Right atrium auricular region (tissue), 2 donors: ENCODE measurements around the gene SOSTDC1. TPM values are rescaled to one million over a fixed set of nuclear protein-coding genes. Genes with fewer than 3 reads are reported as not detected.
A peak's percentile ranks its signal among the peaks of the same experiment; 100 is the strongest.
"Not testable (repeated sequence)": the region's sequence is repeated elsewhere in the genome, so short reads cannot be mapped to it uniquely, and the experiment has no call there.

Experiments used
- DNase-seq: peaks from one replicate; pipeline ENCODE4 v3.0.0-alpha.2; 2019; ENCODE audit warnings: low spot score
- H3K27ac ChIP-seq, 2 donors: fragments of 200-600 bp; sonication (generic); 1 replicate in 1 of 2; 2 replicates in 1 of 2; pipeline ENCODE4 v1.5.1; 2016 to 2019
- H3K27me3 ChIP-seq, 2 donors: fragments of 200-600 bp; sonication (generic); one replicate each; pipeline versions ENCODE4 v1.5.1 to v1.6.0; 2017 to 2019
- H3K36me3 ChIP-seq: fragments of 200-600 bp; sonication (generic); one replicate; pipeline ENCODE4 v1.5.1; 2016
- H3K4me1 ChIP-seq, 2 donors: fragments of 200-600 bp; sonication (generic); one replicate each; pipeline versions ENCODE4 v1.5.1 to v1.6.0; 2017 to 2019
- H3K4me3 ChIP-seq, 2 donors: fragments of 200-600 bp; sonication (generic); 1 replicate in 1 of 2; 2 replicates in 1 of 2; pipeline ENCODE4 v1.5.1; 2017 to 2019; ENCODE audit warnings: mild to moderate bottlenecking in 1 of 2, moderate library complexity in 1 of 2
- H3K9me3 ChIP-seq, 2 donors: fragments of 200-600 bp; sonication (generic); one replicate each; pipeline ENCODE4 v1.5.1; 2019
- total RNA-seq, 2 donors: library from RNA; depleted of rRNA; stranded (reverse); fragments of >200 nt; gene quantifications; one replicate each; pipeline ENCODE4 v1.1.0, GENCODE V29; 2016
- TF ChIP-seq, protein P1 (sequence below), 2 donors: fragments of 200-600 bp; sonication (generic); IDR thresholded peaks; one replicate each; pipeline ENCODE4 v1.5.1; 2019; ENCODE audit warnings: antibody characterized with exemption in 2 of 2

The SOSTDC1 gene
- total RNA-seq, 2 donors from 2014 or later: 2.1 to 5.9 TPM

DNA sequence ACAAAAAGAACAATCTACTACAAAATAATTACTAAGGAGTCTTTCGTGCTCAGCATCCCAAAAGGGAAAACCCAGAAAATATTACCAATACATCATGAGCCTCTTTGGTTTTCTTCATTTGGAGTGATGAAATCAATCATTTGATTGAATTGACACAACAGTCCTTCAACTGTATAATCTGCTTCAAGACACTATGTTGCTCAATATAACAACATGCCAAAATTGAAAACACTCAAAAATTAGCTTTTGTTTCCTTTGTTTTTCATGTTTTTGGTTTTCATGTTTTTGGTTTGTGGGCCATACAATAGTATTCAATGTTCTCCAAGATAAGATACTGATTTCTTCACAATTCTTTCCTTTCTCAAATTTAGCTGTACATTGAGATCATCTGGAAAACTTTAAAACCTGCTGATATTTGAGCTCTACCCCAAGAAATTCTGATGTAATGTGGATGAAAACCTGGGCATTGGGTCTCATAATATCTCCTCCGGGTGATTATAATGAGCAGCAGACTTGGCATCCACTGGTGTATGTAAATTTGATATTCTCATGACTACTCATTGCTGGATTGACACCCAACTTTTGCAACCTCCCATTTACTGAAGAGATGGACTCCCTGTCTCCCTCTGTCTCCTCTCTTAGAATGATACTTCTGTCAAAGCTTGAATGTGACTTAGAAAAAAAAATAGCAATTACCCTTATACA lies 4.6 kb downstream of the SOSTDC1 start:
- Histone ChIP-seq H3K27ac (peak overlapping the region in 1 of 2 donors; percentile 68), H3K27me3 (no peaks in the 10 kb centered on the region), H3K36me3 (no peaks in the 10 kb centered on the region), H3K4me1 (no peaks in the 10 kb centered on the region), H3K4me3 (no peak overlapping the region), H3K9me3 (no peaks in the 10 kb centered on the region)
- TF ChIP-seq, protein P1, sequence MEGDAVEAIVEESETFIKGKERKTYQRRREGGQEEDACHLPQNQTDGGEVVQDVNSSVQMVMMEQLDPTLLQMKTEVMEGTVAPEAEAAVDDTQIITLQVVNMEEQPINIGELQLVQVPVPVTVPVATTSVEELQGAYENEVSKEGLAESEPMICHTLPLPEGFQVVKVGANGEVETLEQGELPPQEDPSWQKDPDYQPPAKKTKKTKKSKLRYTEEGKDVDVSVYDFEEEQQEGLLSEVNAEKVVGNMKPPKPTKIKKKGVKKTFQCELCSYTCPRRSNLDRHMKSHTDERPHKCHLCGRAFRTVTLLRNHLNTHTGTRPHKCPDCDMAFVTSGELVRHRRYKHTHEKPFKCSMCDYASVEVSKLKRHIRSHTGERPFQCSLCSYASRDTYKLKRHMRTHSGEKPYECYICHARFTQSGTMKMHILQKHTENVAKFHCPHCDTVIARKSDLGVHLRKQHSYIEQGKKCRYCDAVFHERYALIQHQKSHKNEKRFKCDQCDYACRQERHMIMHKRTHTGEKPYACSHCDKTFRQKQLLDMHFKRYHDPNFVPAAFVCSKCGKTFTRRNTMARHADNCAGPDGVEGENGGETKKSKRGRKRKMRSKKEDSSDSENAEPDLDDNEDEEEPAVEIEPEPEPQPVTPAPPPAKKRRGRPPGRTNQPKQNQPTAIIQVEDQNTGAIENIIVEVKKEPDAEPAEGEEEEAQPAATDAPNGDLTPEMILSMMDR (IDR thresholded peaks at IDR 0.05): no peak
- DNase-seq: no peak

DNA sequence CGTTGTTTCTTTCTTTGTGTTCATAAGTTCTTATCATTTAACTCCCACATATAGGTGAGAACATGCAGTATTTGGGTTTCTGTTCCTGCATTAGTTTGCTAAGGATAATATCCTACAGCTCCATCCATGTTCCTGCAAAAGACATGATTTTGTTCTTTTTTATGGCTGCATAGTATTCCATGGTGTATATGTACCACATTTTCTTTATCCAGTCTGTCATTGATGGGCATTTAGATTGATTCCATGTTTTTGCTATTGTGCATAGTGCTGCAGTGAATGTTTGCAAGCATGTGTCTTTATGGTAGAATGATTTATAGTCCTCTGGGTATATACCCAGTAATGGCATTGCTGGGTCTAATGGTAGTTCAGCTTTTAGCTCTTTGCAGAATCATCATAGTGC lies 9.2 kb downstream of the SOSTDC1 start:
- not testable (repeated sequence) for H3K9me3 ChIP-seq, H3K36me3 ChIP-seq, DNase-seq, H3K4me1 ChIP-seq, H3K4me3 ChIP-seq, H3K27me3 ChIP-seq, H3K27ac ChIP-seq

DNA sequence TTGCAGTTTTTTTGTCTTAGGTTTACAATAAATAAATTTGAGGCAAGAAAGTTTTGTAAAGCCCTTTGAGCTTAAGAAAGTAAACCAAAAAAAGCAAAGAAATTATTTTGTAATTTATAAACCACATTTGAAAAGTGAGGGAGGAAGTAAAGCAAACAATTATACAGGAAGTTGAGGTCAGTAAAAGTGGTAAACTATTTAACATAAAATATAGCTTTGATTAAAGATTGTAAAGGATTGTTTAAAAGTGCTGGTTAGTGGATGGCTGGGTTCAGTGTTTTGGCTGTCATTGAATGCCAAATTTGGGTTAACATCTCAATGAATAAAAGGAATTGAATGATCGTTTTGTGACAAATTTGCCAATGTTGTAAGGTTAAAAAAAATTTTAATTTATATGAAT lies 9.9 kb downstream of the SOSTDC1 start:
- no peaks in the 10 kb centered on the region for H3K4me1 ChIP-seq
- no peak overlapping the region for H3K4me3 ChIP-seq
- H3K27me3 ChIP-seq: no peaks in the 10 kb centered on the region
- no peak overlapping the region for H3K27ac ChIP-seq
- H3K9me3 ChIP-seq: no peaks in the 10 kb centered on the region
- TF ChIP-seq, protein P1 (IDR thresholded peaks at IDR 0.05): no peak
- H3K36me3 ChIP-seq: no peaks in the 10 kb centered on the region
- no peak for DNase-seq

DNA sequence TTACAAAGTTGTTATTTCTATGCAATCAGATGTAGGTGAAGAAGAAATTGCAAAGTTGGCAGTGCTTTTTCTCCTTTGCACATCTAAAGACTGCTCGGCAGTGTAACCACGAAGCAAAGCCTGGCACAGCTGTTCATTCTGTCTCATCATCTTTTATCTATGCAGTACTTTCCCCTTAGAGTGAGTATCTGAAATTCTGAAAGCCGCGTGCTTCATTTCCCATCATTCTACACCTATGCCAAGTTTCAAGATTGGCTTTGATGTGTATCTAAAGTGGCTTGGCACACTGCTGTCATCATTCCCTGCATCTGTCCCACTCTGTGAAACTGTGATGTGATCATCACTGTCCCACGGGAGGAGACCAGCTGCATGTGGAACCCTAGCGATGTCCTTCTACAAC lies 15.2 kb downstream of the SOSTDC1 start:
- H3K4me3 ChIP-seq: no peak overlapping the region
- H3K27me3 ChIP-seq: no peaks in the 10 kb centered on the region
- H3K36me3 ChIP-seq: no peaks in the 10 kb centered on the region
- no peaks in the 10 kb centered on the region for H3K9me3 ChIP-seq
- H3K4me1 ChIP-seq: no peaks in the 10 kb centered on the region
- TF ChIP-seq, protein P1 (IDR thresholded peaks at IDR 0.05): no peak
- DNase-seq: no peak
- H3K27ac ChIP-seq: no peak overlapping the region

DNA sequence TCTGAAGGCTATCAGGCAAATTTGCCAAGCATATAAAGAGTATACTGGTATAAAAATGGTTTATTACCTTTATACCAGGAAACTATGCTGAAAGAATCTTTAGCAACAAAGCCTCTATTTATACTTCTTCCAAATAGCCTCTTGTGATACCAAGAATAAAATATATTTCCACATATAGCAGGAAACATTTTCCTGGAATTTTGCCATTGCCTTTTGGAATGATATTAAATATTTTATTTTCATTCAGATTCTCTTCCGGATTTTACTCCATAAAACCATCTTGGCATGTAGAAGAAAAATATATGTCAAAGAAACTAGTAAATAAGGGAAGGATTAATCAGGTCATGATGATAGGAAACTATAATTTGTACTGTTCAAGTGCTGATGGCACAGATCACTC lies 17.7 kb downstream of the SOSTDC1 start:
- H3K4me1 ChIP-seq: no peaks in the 10 kb centered on the region
- TF ChIP-seq, protein P1 (IDR thresholded peaks at IDR 0.05): no peak
- H3K36me3 ChIP-seq: no peaks in the 10 kb centered on the region
- H3K27me3 ChIP-seq: no peaks in the 10 kb centered on the region
- no peak overlapping the region for H3K4me3 ChIP-seq
- no peak for DNase-seq
- H3K9me3 ChIP-seq: no peaks in the 10 kb centered on the region
- H3K27ac ChIP-seq: no peak overlapping the region

DNA sequence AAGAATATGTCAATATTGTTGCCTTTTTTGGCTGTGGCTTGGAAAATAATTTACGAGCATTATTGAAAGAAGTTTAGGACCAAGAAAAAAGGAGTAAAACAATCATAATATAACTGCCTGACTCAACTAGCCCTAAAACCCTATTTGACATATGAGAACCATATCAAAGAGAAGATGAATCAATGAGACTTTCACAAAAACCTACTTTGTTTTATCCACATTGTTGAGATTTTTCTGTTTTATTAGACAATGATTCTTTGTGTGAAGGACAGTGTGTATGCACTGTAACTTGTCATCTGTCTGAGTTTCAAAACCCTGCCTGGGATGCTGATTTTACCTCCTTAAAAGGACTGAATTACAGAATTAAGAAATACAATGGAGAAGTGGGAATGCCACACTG lies 19.0 kb downstream of the SOSTDC1 start:
- DNase-seq: no peak

DNA sequence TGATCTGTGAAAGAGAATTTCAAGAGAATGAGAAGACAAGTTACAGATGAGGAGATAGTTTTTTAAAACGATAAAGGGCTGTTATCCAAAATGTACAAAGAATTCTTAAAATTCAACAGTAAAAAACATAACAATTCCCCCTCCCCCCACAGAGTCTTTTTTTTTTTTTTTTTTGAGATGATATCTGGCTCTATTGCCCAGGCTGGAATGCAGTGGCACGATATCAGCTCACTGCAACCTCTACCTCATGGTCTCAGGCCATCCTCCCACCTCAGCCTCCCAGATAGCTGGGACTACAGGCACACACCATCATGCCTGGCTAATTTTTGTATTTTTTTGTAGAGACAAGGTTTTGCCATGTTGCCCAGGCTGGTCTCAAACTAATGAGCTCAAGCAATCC lies 21.7 kb downstream of the SOSTDC1 start:
- DNase-seq, H3K4me3 ChIP-seq, H3K36me3 ChIP-seq, H3K27me3 ChIP-seq, H3K4me1 ChIP-seq, H3K27ac ChIP-seq, H3K9me3 ChIP-seq: not testable (repeated sequence)

More for the DNA sequence above, 19.0 kb downstream of the SOSTDC1 start:
- no peaks in the 10 kb centered on the region for H3K36me3 ChIP-seq
- no peaks in the 10 kb centered on the region for H3K4me1 ChIP-seq
- H3K27me3 ChIP-seq: no peaks in the 10 kb centered on the region
- no peak overlapping the region for H3K27ac ChIP-seq
- no peaks in the 10 kb centered on the region for H3K9me3 ChIP-seq
- H3K4me3 ChIP-seq: no peak overlapping the region
- TF ChIP-seq, protein P1 (IDR thresholded peaks at IDR 0.05): no peak
